NCI-H2029 treated with DMSO at 0.1 percent for 48 hours (cell line): ENCODE measurements around the gene PSMD13.
"Not testable (repeated sequence)": the region's sequence is repeated elsewhere in the genome, so short reads cannot be mapped to it uniquely, and the experiment has no call there.

Experiments used
- DNase-seq: peaks from one replicate; lab custom pipeline; 2025; lab: John Stamatoyannopoulos, UW

PSMD13 gene

GRCh38 chr11:250274-250673 is 13.5 kb downstream of the PSMD13 start:
- no peak for DNase-seq

GRCh38 chr11:250740-251299 is 14.0 kb downstream of the PSMD13 start:
- DNase-seq = no peak

- DNase-seq = no peak
Measured at GRCh38 chr11:251550-251949, 14.8 kb downstream of the PSMD13 start.

GRCh38 chr11:252666-253065 is 15.9 kb downstream of the PSMD13 start:
- no peak for DNase-seq

- DNase-seq = no peak
Measured at GRCh38 chr11:253160-253885, 16.5 kb downstream of the PSMD13 start.

GRCh38 chr11:253886-254270 is 17.1 kb downstream of the PSMD13 start:
- no peak for DNase-seq

DNA sequence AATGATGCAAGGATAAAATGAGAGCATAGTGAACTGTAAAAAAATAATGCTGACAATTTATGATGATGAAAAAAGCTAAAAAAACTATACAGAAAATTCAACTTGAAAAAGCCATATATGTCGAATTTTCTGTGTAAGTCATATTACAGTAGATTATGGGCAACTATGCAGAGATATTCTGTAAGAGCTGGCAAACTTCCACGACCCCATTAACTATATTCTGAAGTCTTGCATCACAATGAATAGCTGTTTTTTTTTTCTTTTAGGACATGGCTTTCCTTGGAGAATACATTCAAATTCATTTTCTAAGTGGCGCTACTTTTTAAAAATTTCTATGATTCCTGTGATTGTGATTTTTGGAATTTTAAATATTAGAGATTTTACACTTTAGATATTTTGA is 18.4 kb downstream of the PSMD13 start:
- no peak for DNase-seq

DNA sequence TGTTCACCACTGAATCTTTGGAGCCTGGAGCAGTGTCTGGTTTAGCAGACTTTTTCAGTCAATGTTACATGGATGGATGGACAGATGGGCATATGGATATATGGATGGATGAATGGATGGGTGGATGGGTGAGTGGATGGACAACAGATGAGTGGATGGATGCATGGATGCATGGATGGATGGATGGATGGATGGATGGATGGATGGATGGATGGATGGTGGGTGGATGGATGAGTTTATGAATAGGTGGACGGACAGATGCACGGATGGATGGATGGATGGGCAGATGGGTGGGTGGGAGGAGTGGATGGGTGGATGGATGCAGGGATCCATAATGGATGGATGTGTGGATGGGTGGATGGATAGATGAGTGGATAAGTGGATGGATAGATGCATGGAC is 19.0 kb downstream of the PSMD13 start:
- no peak for DNase-seq

- DNase-seq = no peak
Measured at GRCh38 chr11:256952-257737, 20.4 kb downstream of the PSMD13 start.

DNA sequence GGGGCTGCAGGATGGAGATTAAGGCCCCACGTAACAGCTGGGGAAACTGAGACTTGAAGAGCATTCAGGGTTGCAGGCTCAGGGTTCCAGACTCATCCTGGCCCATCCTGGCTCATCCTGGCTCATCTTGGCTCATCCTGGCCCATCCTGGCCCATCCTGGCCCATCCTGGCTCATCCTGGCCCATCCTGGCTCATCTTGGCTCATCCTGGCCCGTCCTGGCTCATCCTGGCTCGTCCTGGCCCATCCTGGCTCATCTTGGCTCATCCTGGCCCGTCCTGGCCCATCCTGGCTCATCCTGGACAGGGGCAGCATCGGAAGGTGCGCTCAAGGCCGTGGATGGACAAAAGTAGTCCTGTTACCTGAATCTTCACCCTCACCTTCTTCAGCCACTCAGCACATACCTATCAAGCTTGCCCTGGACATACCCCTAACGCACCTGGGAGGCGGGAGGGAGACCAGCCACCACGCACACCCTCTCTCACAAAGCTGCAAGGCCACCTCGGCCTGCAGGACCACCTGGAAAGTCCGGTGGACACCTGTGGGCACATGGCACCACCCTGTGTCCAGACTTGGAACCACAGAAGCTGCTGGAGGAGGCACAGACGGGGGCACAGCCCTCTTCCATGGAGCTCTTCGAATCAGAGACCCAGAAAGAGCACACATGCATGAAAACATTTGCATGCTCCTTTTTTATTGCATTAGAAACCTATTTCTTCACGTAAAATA is 21.2 kb downstream of the PSMD13 start:
- no peak for DNase-seq

DNA sequence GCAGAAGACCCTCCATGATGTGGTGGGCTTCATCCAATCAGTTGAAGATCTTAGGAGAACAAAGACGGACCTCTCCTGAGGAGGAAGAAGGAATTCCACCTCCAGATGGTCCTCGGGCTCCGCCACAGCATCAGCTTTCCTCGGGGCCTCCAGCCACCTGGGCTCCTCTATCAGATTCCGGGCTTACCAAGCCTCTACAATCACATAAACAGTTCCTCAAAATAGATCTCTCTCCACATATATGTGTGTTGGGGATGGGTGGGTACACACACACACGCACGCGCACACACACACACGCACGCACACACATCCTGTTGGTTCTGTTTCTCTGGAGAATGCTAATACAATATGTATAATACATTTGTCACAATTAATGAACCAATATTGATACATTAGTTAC is 22.6 kb downstream of the PSMD13 start:
- DNase-seq = no peak

- no peak for DNase-seq
Measured at GRCh38 chr11:261624-262023, 24.8 kb downstream of the PSMD13 start.

GRCh38 chr11:266676-267439 is 30.1 kb downstream of the PSMD13 start:
- no peak for DNase-seq

DNA sequence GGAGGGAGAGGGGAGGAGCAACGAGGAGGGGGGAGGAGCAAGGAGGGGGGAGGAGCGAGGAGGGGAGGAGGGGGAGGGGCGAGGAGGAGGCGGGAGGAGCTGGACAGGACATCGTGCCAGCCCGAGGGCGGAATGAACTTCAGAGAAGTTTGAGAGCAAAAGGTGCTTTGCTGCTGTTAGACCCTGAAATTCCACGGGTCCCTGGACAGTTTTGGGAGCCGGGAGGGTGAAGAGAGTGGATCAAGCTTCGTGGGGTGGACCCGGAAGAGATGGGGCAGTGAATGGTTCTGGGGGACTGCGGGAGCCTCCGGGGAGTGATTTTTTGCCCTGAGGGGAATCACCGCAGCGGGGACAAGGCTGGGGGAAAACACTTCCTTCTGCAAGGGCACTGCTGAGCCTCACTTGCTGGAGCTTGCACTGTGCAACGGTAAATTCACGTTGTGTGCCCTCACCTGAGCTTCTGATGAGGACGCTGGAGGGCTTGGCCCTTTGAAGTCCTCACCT is 30.8 kb downstream of the PSMD13 start:
- no peak for DNase-seq

GRCh38 chr11:268716-269145 is 32.0 kb downstream of the PSMD13 start:
- DNase-seq = not testable (repeated sequence)

DNA sequence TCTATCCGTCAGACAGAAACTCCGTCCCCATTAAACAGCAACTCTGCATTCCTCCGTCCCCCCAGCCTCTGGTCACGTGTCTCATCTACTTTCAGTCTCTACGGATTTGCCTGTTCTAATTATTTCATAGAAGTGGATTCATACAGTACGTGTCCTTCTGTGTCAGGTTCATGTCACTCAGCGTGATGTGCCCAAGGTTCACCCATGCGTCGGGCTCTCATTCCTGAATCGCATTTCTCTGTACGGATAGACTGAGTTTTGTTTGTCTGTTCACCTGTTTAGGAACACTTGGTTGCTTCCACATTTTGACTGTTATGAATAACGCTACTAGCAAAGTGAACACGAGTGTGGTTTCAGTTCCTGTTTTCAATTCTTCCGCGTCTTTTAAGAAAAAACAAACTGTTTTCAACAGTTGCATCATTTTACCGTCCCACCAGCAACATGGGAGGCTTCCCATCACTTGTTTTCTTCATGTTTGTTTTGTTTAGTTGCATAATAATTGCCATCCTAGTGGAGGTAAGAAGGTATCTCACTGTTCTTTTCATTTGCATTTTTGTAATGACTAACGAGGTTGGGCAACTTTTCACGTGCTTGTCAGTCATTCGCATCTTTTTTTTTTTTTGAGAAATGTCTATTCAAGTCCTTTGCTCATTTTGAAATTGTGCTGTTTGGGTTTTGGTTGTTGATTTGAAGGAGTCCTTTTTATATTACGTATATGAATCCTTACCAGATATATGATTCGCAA is 32.5 kb downstream of the PSMD13 start:
- DNase-seq = no peak

DNA sequence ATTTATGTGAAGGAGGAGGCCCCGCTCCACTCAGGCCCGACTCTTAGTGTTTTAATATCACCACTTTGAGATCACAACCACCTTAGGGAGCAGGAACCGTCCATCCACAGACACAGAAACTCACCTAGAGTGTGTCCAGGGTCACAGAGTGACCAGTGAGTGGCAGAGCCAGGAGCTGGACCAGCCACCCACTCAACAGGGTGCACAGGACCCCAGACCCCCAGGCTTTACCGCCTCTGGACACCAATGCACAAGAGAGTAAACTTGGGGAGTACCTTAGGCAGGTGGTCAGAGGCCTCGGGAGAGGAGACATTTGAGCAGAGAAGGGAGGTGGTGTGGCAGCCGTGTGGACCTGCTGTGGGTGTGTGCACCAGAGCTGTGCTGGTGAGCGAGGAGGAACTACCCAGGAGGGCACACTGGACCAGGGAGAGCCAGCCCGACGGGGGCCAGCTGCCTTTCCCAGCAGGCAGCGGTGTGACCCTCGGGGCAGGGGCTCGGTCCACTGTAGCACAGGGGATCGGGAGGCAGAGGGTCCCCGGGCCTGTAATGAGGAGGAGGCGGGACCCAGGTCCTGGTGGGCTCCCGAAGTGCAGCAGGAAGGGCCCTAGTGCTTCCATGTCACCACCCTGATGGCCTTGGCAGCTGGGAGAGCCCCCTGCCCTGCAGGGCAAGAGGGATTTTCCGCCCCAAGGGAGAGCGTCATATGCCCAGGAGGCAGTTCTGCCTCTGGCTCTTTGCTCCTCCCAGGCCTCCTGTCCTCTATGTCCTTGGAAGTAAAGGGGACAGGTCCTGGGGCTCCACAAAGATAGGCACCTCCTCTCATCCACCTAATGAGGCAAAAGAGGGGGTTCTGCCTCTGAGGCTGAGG is 33.9 kb downstream of the PSMD13 start:
- no peak for DNase-seq

- no peak for DNase-seq
Measured at GRCh38 chr11:271319-271715, 34.5 kb downstream of the PSMD13 start.

- DNase-seq = no peak
Measured at GRCh38 chr11:272195-272930, 35.6 kb downstream of the PSMD13 start.
